Activated CD8-positive, alpha-beta T cell treated with anti-CD3 and anti-CD28 coated beads for 36 hours (primary cell): ENCODE results near the gene IFITM10. TPM values are rescaled to one million over a fixed set of nuclear protein-coding genes. Genes with fewer than 3 reads are reported as not detected.
A peak's percentile ranks its signal among the peaks of the same experiment; 100 is the strongest.

Experiments
- ATAC-seq: fragments of 200-7000 bp; cut with Tn5 transposase; one replicate; pipeline ENCODE4 v1.10.0; 2021; ENCODE audit warnings: mild to moderate bottlenecking, moderate library complexity
- CTCF ChIA-PET: fragments of 350-600 bp; sonication (Branson Sonifier 250); formaldehyde crosslinking; loops from one replicate; lab custom pipeline; 2021; ENCODE audit warnings: antibody characterized with exemption; lab: Charles Lee
- POLR2A ChIA-PET: fragments of 350-600 bp; sonication (Branson Sonifier 250); formaldehyde crosslinking; loops from one replicate; lab custom pipeline; 2021; ENCODE audit warnings: antibody characterized with exemption; lab: Charles Lee
- DNase-seq: peaks from one replicate; pipeline ENCODE4 v3.0.0-alpha.2; 2020
- H3K27ac Mint-ChIP-seq: one replicate; pipeline ENCODE4 v1.8.0; 2021; ENCODE audit warnings: mild to moderate bottlenecking, mixed read lengths
- H3K27me3 Mint-ChIP-seq: one replicate; pipeline ENCODE4 v1.8.0; 2021; ENCODE audit warnings: mixed read lengths
- H3K36me3 Mint-ChIP-seq: one replicate; pipeline ENCODE4 v1.8.0; 2021; ENCODE audit warnings: low read depth, mixed read lengths
- H3K4me1 Mint-ChIP-seq: one replicate; pipeline ENCODE4 v1.8.0; 2021; ENCODE audit warnings: low read depth, mixed read lengths
- H3K4me3 Mint-ChIP-seq: one replicate; pipeline ENCODE4 v1.8.0; 2021; ENCODE audit warnings: mild to moderate bottlenecking, moderate library complexity, mixed read lengths
- H3K9me3 Mint-ChIP-seq: one replicate; pipeline ENCODE4 v1.8.0; 2021; ENCODE audit warnings: mixed read lengths
- CTCF ChIP-seq: fragments of 200-600 bp; IDR thresholded peaks from one replicate; pipeline ENCODE4 v1.8.0; 2022; ENCODE audit warnings: antibody characterized with exemption, mild to moderate bottlenecking
- intact Hi-C: fragments of 100-400 bp; cut with micrococcal nuclease; formaldehyde crosslinking; loops from one replicate; pipeline ENCODE4 v1.10.0; 2022
- total RNA-seq, 2 experiments: library from RNA; stranded (reverse); gene quantifications; one replicate each; pipeline ENCODE4 v1.2.3, GENCODE V29; 2021

IFITM10 gene
- total RNA-seq, 2 experiments from 2014 or later = 0.07 to 0.31 TPM

- H3K27ac Mint-ChIP-seq = no peak overlapping the region
- CTCF ChIA-PET = interaction anchor here (1.0 to 1.2 kb wide), 2 partner anchors 9 to 22 kb away, joined by 3 read pairs; no protein-coding TSS in a partner anchor
Observed at GRCh38 chr11:1714908-1715885, 35.2 kb downstream of the IFITM10 start.

GRCh38 chr11:1708716-1709115, 41.7 kb downstream of the IFITM10 start:
- ChIA-PET POLR2A (no interaction called here), CTCF (interaction anchor here (4.1 to 4.5 kb wide), 2 partner anchors 15 to 124 kb away, joined by 40 to 41 read pairs; no protein-coding TSS in a partner anchor)
- Mint-ChIP-seq H3K36me3 (no peaks in the 10 kb centered on the region), H3K27me3 (no peaks in the 10 kb centered on the region), H3K27ac (no peak overlapping the region), H3K4me3 (no peak overlapping the region), H3K4me1 (no peaks in the 10 kb centered on the region), H3K9me3 (no peaks in the 10 kb centered on the region)
- TF ChIP-seq CTCF = no peak
- ATAC-seq (no peak), DNase-seq (no peak)
- intact Hi-C loops = no loop called here

More at GRCh38 chr11:1714908-1715885, 35.2 kb downstream of the IFITM10 start:
- Mint-ChIP-seq H3K4me3 (no peak overlapping the region), H3K27me3 (no peaks in the 10 kb centered on the region), H3K36me3 (no peaks in the 10 kb centered on the region), H3K9me3 (no peaks in the 10 kb centered on the region), H3K4me1 (no peaks in the 10 kb centered on the region)
- ATAC-seq = no peak
- TF ChIP-seq CTCF = no peak
- POLR2A ChIA-PET = no interaction called here
- DNase-seq = no peak
- intact Hi-C loops = no loop called here

- TF ChIP-seq CTCF = no peak
- Mint-ChIP-seq H3K4me3 (no peak overlapping the region), H3K27me3 (no peaks in the 10 kb centered on the region), H3K4me1 (no peaks in the 10 kb centered on the region), H3K36me3 (no peaks in the 10 kb centered on the region), H3K27ac (no peak overlapping the region), H3K9me3 (no peaks in the 10 kb centered on the region)
- ChIA-PET CTCF (interaction anchor here (0.8 to 4.5 kb wide), 7 partner anchors 14 to 294 kb away, joined by 4 to 41 read pairs (median 9); no protein-coding TSS in a partner anchor), POLR2A (interaction anchor here (0.8 kb wide), 1 partner anchor 122 kb away, joined by 3 read pairs; no protein-coding TSS in a partner anchor)
- DNase-seq = no peak
- intact Hi-C loops = no loop called here
- no peak for ATAC-seq
Observed at GRCh38 chr11:1707751-1708150, 42.6 kb downstream of the IFITM10 start.

GRCh38 chr11:1706634-1707400, 43.6 kb downstream of the IFITM10 start:
- ChIA-PET CTCF (interaction anchor here (1.0 to 4.5 kb wide), 7 partner anchors 8 to 295 kb away, joined by 3 to 41 read pairs (median 9); no protein-coding TSS in a partner anchor), POLR2A (interaction anchor here (0.6 to 1.0 kb wide), 3 partner anchors 123 to 597 kb away, joined by 3 read pairs; no protein-coding TSS in a partner anchor)
- H3K4me3 Mint-ChIP-seq = no peak overlapping the region
- H3K9me3 Mint-ChIP-seq = peaks cover 4% of the 10 kb centered on the region
- DNase-seq = peak; percentile 52
- ATAC-seq = peak; percentile 49
- peak; percentile 48 for TF ChIP-seq CTCF
- no peaks in the 10 kb centered on the region for H3K27me3 Mint-ChIP-seq
- intact Hi-C loops = no loop called here
- no peaks in the 10 kb centered on the region for H3K36me3 Mint-ChIP-seq
- H3K4me1 Mint-ChIP-seq = peaks cover under 1% of the 10 kb centered on the region
- H3K27ac Mint-ChIP-seq = no peak overlapping the region
